Prostate gland (tissue), 2 donors: ENCODE data around the gene OXT.

Experiments used
- CTCF ChIP-seq, 4 experiments: fragments of 200-600 bp in 2 of 4; fragments of 450-650 bp in 2 of 4; sonication (generic) in 2 of 4; IDR thresholded peaks; 1 replicate in 3 of 4; 2 replicates in 1 of 4; pipeline ENCODE4 v1.5.1; 2016 to 2019; ENCODE audit warnings: antibody characterized with exemption in 4 of 4, mild to moderate bottlenecking in 2 of 4, moderate library complexity in 2 of 4
- POLR2A ChIP-seq: fragments of 450-650 bp; IDR thresholded peaks from one replicate; pipeline ENCODE4 v1.6.1; 2016; ENCODE audit warnings: antibody characterized with exemption, mild to moderate bottlenecking

GRCh38 chr20:3121271-3121911 lies 50.0 kb downstream of the OXT start:
- no peak for TF ChIP-seq CTCF (IDR thresholded peaks at IDR 0.05)
- TF ChIP-seq POLR2A: no peak
